ENCODE results near the gene TMEM40.
A peak's percentile ranks its signal among the peaks of the same experiment; 100 is the strongest.
"Not testable (repeated sequence)": the region's sequence is repeated elsewhere in the genome, so short reads cannot be mapped to it uniquely, and the experiment has no call there.

TMEM40 gene

GRCh38 chr3:12729051-12729651 lies 29.9 kb downstream of the TMEM40 start:
- peak; percentile 57 for DNase-seq (ENCODE audit: low read depth)
- H3K4me3 ChIP-seq (ENCODE audit: low read length): no peak overlapping the region
- no peaks in the 10 kb centered on the region for H3K36me3 ChIP-seq (ENCODE audit: control insufficient read depth, insufficient read depth, low read length, severe bottlenecking)
- peaks cover 4% of the 10 kb centered on the region for H3K9me3 ChIP-seq (ENCODE audit: control insufficient read depth, low read length)
- peaks cover 16% of the 10 kb centered on the region for H3K27me3 ChIP-seq (replicated peaks; ENCODE audit: control insufficient read depth, insufficient read depth, low read length)
- H3K4me1 ChIP-seq (ENCODE audit: control insufficient read depth, insufficient read depth, low read length): no peaks in the 10 kb centered on the region
- no peak overlapping the region for H3K9ac ChIP-seq (ENCODE audit: low read length)

- H3K4me1 ChIP-seq (ENCODE audit: control insufficient read depth, insufficient read depth, low read length): no peaks in the 10 kb centered on the region
- peaks cover 8% of the 10 kb centered on the region for H3K9me3 ChIP-seq (ENCODE audit: control insufficient read depth, low read length)
- DNase-seq (ENCODE audit: low read depth): no peak
- peaks cover 16% of the 10 kb centered on the region for H3K27me3 ChIP-seq (replicated peaks; ENCODE audit: control insufficient read depth, insufficient read depth, low read length)
- H3K9ac ChIP-seq (ENCODE audit: low read length): no peak overlapping the region
- no peak overlapping the region for H3K4me3 ChIP-seq (ENCODE audit: low read length)
- H3K36me3 ChIP-seq (ENCODE audit: control insufficient read depth, insufficient read depth, low read length, severe bottlenecking): no peaks in the 10 kb centered on the region
Observed at GRCh38 chr3:12727937-12728336, 31.1 kb downstream of the TMEM40 start.

GRCh38 chr3:12727481-12727880 lies 31.6 kb downstream of the TMEM40 start:
- Histone ChIP-seq H3K4me3 (ENCODE audit: low read length) (no peak overlapping the region), H3K4me1 (ENCODE audit: control insufficient read depth, insufficient read depth, low read length) (no peaks in the 10 kb centered on the region), H3K9me3 (ENCODE audit: control insufficient read depth, low read length) (peaks cover 8% of the 10 kb centered on the region), H3K9ac (ENCODE audit: low read length) (no peak overlapping the region), H3K27me3 (replicated peaks; ENCODE audit: control insufficient read depth, insufficient read depth, low read length) (peaks cover 14% of the 10 kb centered on the region), H3K36me3 (ENCODE audit: control insufficient read depth, insufficient read depth, low read length, severe bottlenecking) (no peaks in the 10 kb centered on the region)
- no peak for DNase-seq (ENCODE audit: low read depth)

- Histone ChIP-seq H3K9ac (ENCODE audit: low read length) (no peak overlapping the region), H3K4me1 (ENCODE audit: control insufficient read depth, insufficient read depth, low read length) (no peaks in the 10 kb centered on the region), H3K4me3 (ENCODE audit: low read length) (no peak overlapping the region), H3K36me3 (ENCODE audit: control insufficient read depth, insufficient read depth, low read length, severe bottlenecking) (no peaks in the 10 kb centered on the region), H3K9me3 (ENCODE audit: control insufficient read depth, low read length) (peaks cover 8% of the 10 kb centered on the region), H3K27me3 (replicated peaks; ENCODE audit: control insufficient read depth, insufficient read depth, low read length) (peaks cover 14% of the 10 kb centered on the region)
- DNase-seq (ENCODE audit: low read depth): no peak
Observed at GRCh38 chr3:12725436-12725835, 33.6 kb downstream of the TMEM40 start.

GRCh38 chr3:12724794-12725193 lies 34.3 kb downstream of the TMEM40 start:
- DNase-seq (ENCODE audit: low read depth): no peak
- Histone ChIP-seq H3K36me3 (ENCODE audit: control insufficient read depth, insufficient read depth, low read length, severe bottlenecking) (no peaks in the 10 kb centered on the region), H3K9me3 (ENCODE audit: control insufficient read depth, low read length) (peaks cover 8% of the 10 kb centered on the region), H3K4me3 (ENCODE audit: low read length) (no peak overlapping the region), H3K9ac (ENCODE audit: low read length) (no peak overlapping the region), H3K4me1 (ENCODE audit: control insufficient read depth, insufficient read depth, low read length) (peaks cover under 1% of the 10 kb centered on the region), H3K27me3 (replicated peaks; ENCODE audit: control insufficient read depth, insufficient read depth, low read length) (peaks cover 14% of the 10 kb centered on the region)

- peaks cover 14% of the 10 kb centered on the region for H3K27me3 ChIP-seq (replicated peaks; ENCODE audit: control insufficient read depth, insufficient read depth, low read length)
- not testable (repeated sequence) for DNase-seq (ENCODE audit: low read depth); H3K9ac ChIP-seq (ENCODE audit: low read length); H3K4me1 ChIP-seq (ENCODE audit: control insufficient read depth, insufficient read depth, low read length); H3K36me3 ChIP-seq (ENCODE audit: control insufficient read depth, insufficient read depth, low read length, severe bottlenecking); H3K4me3 ChIP-seq (ENCODE audit: low read length); H3K9me3 ChIP-seq (ENCODE audit: control insufficient read depth, low read length)
Observed at GRCh38 chr3:12723362-12723761, 35.7 kb downstream of the TMEM40 start.

- H3K9me3 ChIP-seq (ENCODE audit: control insufficient read depth, low read length): peaks cover 8% of the 10 kb centered on the region
- peaks cover 14% of the 10 kb centered on the region for H3K27me3 ChIP-seq (replicated peaks; ENCODE audit: control insufficient read depth, insufficient read depth, low read length)
- H3K4me1 ChIP-seq (ENCODE audit: control insufficient read depth, insufficient read depth, low read length): peaks cover 4% of the 10 kb centered on the region
- no peak overlapping the region for H3K4me3 ChIP-seq (ENCODE audit: low read length)
- no peaks in the 10 kb centered on the region for H3K36me3 ChIP-seq (ENCODE audit: control insufficient read depth, insufficient read depth, low read length, severe bottlenecking)
- no peak for DNase-seq (ENCODE audit: low read depth)
- H3K9ac ChIP-seq (ENCODE audit: low read length): no peak overlapping the region
Observed at GRCh38 chr3:12722226-12722625, 36.8 kb downstream of the TMEM40 start.

- Histone ChIP-seq H3K9me3 (ENCODE audit: control insufficient read depth, low read length) (peaks cover 8% of the 10 kb centered on the region), H3K27me3 (replicated peaks; ENCODE audit: control insufficient read depth, insufficient read depth, low read length) (peaks cover 8% of the 10 kb centered on the region), H3K4me1 (ENCODE audit: control insufficient read depth, insufficient read depth, low read length) (peaks cover 4% of the 10 kb centered on the region), H3K36me3 (ENCODE audit: control insufficient read depth, insufficient read depth, low read length, severe bottlenecking) (no peaks in the 10 kb centered on the region), H3K4me3 (ENCODE audit: low read length) (peak overlapping the region; percentile 69), H3K9ac (ENCODE audit: low read length) (no peak overlapping the region)
- DNase-seq (ENCODE audit: low read depth): peak; percentile 97
Observed at GRCh38 chr3:12719984-12720898, 38.8 kb downstream of the TMEM40 start.

- Histone ChIP-seq H3K9me3 (ENCODE audit: control insufficient read depth, low read length) (peaks cover 5% of the 10 kb centered on the region), H3K9ac (ENCODE audit: low read length) (no peak overlapping the region), H3K27me3 (replicated peaks; ENCODE audit: control insufficient read depth, insufficient read depth, low read length) (peaks cover 1% of the 10 kb centered on the region), H3K4me3 (ENCODE audit: low read length) (peak overlapping the region; percentile 69), H3K36me3 (ENCODE audit: control insufficient read depth, insufficient read depth, low read length, severe bottlenecking) (no peaks in the 10 kb centered on the region), H3K4me1 (ENCODE audit: control insufficient read depth, insufficient read depth, low read length) (peaks cover 4% of the 10 kb centered on the region)
- DNase-seq (ENCODE audit: low read depth): no peak
Observed at GRCh38 chr3:12719541-12719940, 39.5 kb downstream of the TMEM40 start.

GRCh38 chr3:12716605-12717151 lies 42.4 kb downstream of the TMEM40 start:
- Histone ChIP-seq H3K4me1 (ENCODE audit: control insufficient read depth, insufficient read depth, low read length) (peaks cover 4% of the 10 kb centered on the region), H3K27me3 (replicated peaks; ENCODE audit: control insufficient read depth, insufficient read depth, low read length) (peaks cover 12% of the 10 kb centered on the region), H3K4me3 (ENCODE audit: low read length) (no peak overlapping the region), H3K9ac (ENCODE audit: low read length) (no peak overlapping the region), H3K9me3 (ENCODE audit: control insufficient read depth, low read length) (no peaks in the 10 kb centered on the region), H3K36me3 (ENCODE audit: control insufficient read depth, insufficient read depth, low read length, severe bottlenecking) (no peaks in the 10 kb centered on the region)
- peak; percentile 71 for DNase-seq (ENCODE audit: low read depth)

GRCh38 chr3:12714278-12714677 lies 44.8 kb downstream of the TMEM40 start:
- Histone ChIP-seq H3K36me3 (ENCODE audit: control insufficient read depth, insufficient read depth, low read length, severe bottlenecking) (no peaks in the 10 kb centered on the region), H3K9ac (ENCODE audit: low read length) (no peak overlapping the region), H3K4me1 (ENCODE audit: control insufficient read depth, insufficient read depth, low read length) (no peaks in the 10 kb centered on the region), H3K9me3 (ENCODE audit: control insufficient read depth, low read length) (no peaks in the 10 kb centered on the region), H3K27me3 (replicated peaks; ENCODE audit: control insufficient read depth, insufficient read depth, low read length) (peaks cover 25% of the 10 kb centered on the region), H3K4me3 (ENCODE audit: low read length) (no peak overlapping the region)
- DNase-seq (ENCODE audit: low read depth): no peak
